Stimulated activated effector memory CD8-positive, alpha-beta T cell treated with anti-CD3 and anti-CD28 coated beads, Interleukin-12 subunit alpha, Interleukin-12 subunit beta, amount 100 ng/mL, for 72 hours (primary cell): Measurements from ENCODE around the gene EFCAB6.

Experiments used
- ATAC-seq: fragments of 150-1000 bp; cut with Tn5 transposase; 2 replicates; pipeline ENCODE4 v1.10.0; 2021
- DNase-seq, 2 donors: peaks; one replicate each; pipeline ENCODE4 v3.0.0; 2021 to 2022; ENCODE audit warnings: low spot score in 2 of 2
- H3K27ac Mint-ChIP-seq: one replicate; pipeline ENCODE4 v1.8.0; 2022; ENCODE audit warnings: mild to moderate bottlenecking, mixed read lengths
- H3K36me3 Mint-ChIP-seq: one replicate; pipeline ENCODE4 v1.8.0; 2022; ENCODE audit warnings: mild to moderate bottlenecking, mixed read lengths
- H3K4me1 Mint-ChIP-seq: one replicate; pipeline ENCODE4 v1.8.0; 2022; ENCODE audit warnings: mixed read lengths
- H3K4me3 Mint-ChIP-seq: one replicate; pipeline ENCODE4 v1.8.0; 2022; ENCODE audit warnings: mild to moderate bottlenecking, mixed read lengths
- H3K9me3 Mint-ChIP-seq: one replicate; pipeline ENCODE4 v1.8.0; 2022; ENCODE audit warnings: mixed read lengths

Gene EFCAB6

DNA sequence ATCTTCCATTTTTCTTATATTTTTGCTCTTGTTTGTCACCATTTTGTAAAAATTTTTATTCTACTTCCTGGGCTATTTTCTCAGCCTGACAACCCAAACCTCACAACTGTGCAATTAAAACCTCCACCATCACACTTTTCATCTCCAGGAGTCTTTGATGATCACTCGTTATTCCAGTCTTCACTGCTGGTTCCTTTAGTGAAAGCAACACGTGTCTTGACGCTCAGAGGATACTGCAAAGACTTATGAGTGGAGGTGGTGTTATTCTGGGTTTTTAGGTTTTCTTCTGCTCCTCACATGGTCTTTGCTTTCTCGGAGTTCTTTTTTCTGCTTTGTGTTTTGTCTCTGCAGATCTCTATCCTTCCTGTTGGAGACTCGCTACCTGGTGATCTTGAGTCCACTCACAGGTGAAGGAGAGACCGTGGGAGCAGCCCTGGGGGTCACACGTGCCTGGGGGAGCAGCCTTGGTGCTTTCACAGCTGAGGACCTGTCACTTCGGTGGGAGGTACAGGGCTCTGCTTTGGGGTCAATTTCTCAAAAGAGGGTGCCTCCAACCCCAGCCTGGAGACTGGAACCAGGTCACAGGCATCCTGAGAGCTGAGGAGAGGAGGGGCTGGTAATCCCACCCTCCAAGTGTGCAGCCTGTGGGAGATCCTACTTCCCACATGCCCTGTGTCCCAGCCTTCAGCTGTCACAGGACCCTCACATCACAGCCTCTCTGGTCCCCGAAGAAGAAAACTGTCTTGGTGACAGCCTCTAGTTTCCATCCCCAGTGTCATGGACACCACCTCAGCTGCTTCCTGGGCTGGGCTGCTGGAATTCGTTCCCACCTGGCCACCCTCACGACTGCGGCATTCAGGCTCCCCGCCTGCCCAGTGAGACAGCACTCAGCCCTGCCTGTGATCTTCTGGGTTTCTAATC lies 39.2 kb upstream of the EFCAB6 start:
- no peaks in the 10 kb centered on the region for H3K4me1 Mint-ChIP-seq
- no peak overlapping the region for H3K4me3 Mint-ChIP-seq
- H3K9me3 Mint-ChIP-seq: no peaks in the 10 kb centered on the region
- no peak overlapping the region for H3K27ac Mint-ChIP-seq
- no peaks in the 10 kb centered on the region for H3K36me3 Mint-ChIP-seq
- no peak for ATAC-seq
- no peak for DNase-seq

DNA sequence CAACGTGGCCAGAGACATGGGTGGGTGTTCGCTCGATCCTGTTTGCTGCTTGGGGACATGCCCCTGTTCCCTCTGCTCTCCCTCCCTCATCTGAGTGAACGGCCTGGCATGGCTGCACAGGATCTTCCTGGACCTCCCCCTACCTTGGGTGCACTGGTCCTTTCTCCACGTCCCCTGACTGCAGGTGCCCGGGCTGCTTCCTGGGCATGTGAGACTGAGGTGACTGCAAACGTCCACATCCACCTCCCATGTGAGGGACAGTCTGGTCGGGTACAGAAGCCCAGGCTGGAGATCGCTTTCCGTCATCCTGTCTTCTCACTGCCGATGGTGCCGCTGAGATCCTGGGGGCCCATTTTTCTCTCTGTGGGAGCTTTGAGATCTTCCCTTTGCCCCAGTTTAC lies 38.4 kb upstream of the EFCAB6 start:
- Mint-ChIP-seq H3K9me3 (no peaks in the 10 kb centered on the region), H3K4me1 (no peaks in the 10 kb centered on the region), H3K4me3 (no peak overlapping the region), H3K27ac (no peak overlapping the region), H3K36me3 (no peaks in the 10 kb centered on the region)
- DNase-seq (no peak), ATAC-seq (no peak)

DNA sequence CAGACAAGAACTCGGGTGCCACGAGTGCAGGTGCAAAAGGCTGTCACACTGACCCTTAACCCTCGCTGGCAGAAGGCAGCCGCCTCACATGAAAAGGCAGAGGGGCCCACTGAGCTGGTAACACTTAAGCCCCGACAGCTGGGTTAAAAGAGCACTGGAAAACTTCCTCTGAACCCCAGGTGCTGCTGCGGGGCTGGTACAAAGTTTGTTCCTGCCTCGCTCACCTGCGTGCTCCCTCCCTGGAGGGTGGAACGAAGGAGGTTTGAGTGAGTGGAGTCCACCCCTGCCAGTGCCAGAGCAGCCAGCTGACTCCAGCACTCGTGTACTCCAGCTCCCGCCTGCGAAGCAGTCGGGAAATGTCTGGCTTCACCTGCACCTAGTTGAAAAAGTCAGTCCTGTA lies 37.6 kb upstream of the EFCAB6 start:
- DNase-seq (no peak), ATAC-seq (no peak)
- no peak overlapping the region for H3K4me3 Mint-ChIP-seq
- no peaks in the 10 kb centered on the region for H3K4me1 Mint-ChIP-seq
- H3K27ac Mint-ChIP-seq: no peak overlapping the region
- no peaks in the 10 kb centered on the region for H3K9me3 Mint-ChIP-seq
- no peaks in the 10 kb centered on the region for H3K36me3 Mint-ChIP-seq

DNA sequence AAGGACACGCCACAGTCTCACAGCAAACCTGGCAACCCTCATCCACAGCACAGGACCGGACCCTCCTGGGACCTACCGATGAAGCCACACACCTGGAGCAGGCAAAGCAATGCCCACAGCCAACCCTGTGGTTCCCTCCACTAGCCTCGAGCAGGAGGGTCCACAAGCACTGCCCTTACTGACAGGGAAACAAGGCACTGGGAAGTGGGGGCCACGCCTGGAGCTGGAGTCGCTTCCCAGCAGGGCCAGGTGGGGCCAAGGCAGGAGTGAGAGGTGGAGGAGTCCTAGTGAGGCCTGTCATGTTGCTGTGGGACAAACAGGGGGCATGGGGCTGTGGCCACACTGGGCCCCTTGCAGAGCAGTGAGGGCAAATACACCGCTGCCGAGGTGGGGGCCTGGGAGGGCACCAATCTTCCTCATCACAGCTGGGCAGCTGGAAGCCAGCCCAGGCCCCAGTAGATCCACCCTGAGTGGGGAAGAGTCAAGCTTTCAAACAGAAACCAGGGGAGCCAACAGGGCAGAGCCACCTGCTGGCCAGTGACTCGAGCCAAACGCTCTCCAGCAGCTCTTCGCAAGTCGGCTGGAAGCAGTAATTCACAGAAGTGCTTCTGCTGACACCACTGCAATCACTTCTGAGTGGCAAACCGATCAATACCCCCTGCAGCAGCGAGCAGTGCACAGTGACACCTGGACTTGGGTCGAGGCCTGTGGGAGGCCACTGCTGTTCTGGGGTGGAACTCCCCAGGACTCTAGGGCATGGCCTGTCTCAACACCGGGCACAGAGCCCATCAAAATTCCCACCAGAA lies 36.5 kb upstream of the EFCAB6 start:
- H3K4me3 Mint-ChIP-seq: no peak overlapping the region
- H3K27ac Mint-ChIP-seq: no peak overlapping the region
- ATAC-seq: no peak
- no peaks in the 10 kb centered on the region for H3K36me3 Mint-ChIP-seq
- no peaks in the 10 kb centered on the region for H3K9me3 Mint-ChIP-seq
- H3K4me1 Mint-ChIP-seq: no peaks in the 10 kb centered on the region
- DNase-seq: no peak

DNA sequence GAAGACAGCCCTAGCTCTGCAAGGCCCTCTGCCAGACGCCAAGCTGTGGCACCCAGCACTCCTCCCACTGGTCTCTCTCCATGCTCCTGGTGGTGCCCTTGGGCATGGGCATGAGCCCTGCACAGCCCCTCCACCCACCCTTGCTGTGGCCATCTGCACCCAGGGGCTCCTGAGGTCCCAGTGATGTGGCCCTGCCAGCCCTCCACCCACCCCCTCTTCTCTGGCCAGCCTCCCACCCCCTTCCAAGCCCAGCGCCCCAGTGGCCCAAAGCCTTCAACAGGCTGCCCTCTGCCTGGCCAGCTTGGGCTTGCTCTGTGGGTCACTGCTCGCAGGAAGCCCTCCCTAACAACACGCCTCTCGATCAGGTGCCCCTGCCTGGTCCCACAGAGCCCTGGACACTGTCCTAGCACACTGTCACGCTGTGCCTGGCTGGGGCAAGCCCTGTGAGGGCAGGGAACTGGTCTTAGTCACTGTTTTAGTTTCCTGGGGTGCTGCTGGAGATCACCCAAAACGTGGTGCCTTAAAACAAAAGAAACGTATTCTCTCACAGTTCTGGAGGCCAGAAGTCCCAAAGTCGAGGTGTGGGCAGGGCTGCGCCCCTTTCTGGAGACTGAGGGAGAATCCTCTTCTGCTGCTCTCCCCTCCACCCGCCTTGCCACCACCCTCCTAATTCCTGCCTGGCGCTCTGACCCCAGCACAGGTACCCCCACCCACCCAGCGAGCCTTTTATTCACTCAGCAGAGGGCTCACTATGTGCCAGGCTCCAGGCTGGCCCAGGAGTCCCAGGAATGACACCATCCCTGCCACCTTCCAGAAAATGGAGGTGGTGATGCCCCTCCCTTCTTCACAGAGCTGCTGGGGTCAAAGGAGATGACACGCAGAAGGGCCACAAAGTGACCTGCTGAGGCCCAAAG lies 35.5 kb upstream of the EFCAB6 start:
- DNase-seq (no peak), ATAC-seq (no peak)
- H3K36me3 Mint-ChIP-seq: no peaks in the 10 kb centered on the region

DNA sequence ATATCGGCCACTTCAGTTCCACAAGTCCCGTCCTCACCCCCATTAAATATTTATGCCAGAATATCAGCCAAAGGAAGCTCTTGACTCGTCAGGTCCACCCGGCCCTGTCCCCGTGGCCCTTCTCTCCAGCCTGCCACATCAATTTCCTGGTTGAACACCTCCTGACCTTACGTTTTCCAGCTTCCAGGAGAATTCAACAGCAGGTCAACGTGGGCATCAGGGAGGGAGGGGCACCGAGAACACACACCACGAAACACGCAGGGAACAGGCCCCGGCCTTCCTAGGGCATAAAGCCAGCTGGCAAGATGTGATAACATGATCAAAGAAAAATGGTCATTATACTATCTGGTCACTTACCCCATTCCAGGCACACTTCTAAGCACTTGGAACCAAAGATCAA lies 34.9 kb upstream of the EFCAB6 start:
- Mint-ChIP-seq H3K36me3 (no peaks in the 10 kb centered on the region), H3K4me3 (no peak overlapping the region), H3K4me1 (no peaks in the 10 kb centered on the region), H3K27ac (no peak overlapping the region), H3K9me3 (no peaks in the 10 kb centered on the region)
- DNase-seq (no peak), ATAC-seq (no peak)

More for the DNA sequence above, 35.5 kb upstream of the EFCAB6 start:
- Mint-ChIP-seq H3K4me1 (no peaks in the 10 kb centered on the region), H3K27ac (no peak overlapping the region), H3K4me3 (no peak overlapping the region), H3K9me3 (no peaks in the 10 kb centered on the region)

DNA sequence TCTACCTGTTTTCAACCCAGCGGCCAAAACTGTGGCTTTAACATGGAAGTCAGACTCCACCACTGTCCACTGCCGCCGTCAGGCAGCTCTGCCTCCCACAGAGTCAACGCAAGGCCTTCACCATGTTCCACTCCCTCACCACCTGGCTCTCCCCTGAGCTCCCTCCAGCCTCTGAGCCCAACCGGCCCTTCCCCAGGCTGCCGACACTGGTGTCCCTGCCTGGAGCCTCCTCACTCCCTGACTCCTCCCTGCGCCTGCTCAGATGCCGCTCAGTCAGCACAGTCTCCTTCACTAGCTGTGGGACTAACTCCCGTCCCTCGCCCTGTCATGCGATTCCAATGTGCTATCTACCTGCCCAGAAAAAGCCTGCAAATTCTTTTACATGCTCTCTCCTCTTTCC lies 33.9 kb upstream of the EFCAB6 start:
- H3K4me3 Mint-ChIP-seq: no peak overlapping the region
- no peaks in the 10 kb centered on the region for H3K9me3 Mint-ChIP-seq
- DNase-seq (no peak), ATAC-seq (no peak)
- no peak overlapping the region for H3K27ac Mint-ChIP-seq
- H3K36me3 Mint-ChIP-seq: no peaks in the 10 kb centered on the region
- H3K4me1 Mint-ChIP-seq: no peaks in the 10 kb centered on the region

DNA sequence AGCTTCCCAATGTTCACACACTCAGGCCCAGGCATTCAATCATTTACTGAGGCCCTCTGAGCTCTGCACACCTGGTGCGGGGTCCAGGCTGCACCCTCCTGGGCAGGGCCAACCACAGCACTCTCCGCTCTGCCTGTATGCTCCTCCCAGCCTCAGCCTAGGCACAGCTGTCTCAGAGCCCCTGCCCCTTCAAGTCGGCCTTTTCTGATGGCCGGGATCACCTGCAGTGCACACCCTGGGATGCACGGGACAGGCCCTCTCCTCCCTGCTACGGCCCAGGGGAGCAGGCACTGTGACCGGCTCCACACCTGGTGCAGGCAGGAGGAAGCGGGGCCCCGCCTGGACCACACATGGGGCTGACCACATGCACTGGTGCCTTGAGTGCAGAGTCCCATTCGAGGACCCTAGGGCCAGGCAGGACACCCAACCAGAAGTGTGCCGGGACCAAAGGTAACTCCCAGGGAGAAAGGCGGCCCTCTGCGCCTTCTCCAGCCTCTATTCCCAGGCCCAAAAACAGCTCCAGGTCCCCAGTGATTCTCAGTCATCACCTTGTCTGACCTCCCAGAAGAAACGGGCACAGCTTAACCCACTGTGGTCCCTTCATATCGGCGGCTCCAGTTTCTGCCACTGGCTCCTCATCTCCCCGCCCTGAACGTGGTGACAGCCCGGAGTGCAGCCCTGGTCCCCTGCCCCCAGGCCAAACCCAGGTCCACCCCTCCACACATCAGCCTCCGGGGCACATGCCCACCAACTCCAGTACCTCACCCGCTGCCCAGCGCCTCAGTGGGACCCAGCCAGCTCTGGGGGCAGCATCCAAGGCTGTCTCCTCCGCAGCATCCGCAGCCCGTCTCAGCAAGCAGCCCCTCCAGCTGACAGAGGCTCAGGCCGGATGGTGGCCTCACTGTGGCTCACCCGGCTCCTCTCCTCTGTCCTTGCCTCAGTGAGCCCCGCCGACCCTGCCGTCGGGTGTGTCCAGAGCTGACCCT lies 32.7 kb upstream of the EFCAB6 start:
- no peak for DNase-seq
- Mint-ChIP-seq H3K4me1 (no peaks in the 10 kb centered on the region), H3K27ac (no peak overlapping the region), H3K9me3 (no peaks in the 10 kb centered on the region), H3K4me3 (no peak overlapping the region), H3K36me3 (no peaks in the 10 kb centered on the region)
- ATAC-seq: no peak

DNA sequence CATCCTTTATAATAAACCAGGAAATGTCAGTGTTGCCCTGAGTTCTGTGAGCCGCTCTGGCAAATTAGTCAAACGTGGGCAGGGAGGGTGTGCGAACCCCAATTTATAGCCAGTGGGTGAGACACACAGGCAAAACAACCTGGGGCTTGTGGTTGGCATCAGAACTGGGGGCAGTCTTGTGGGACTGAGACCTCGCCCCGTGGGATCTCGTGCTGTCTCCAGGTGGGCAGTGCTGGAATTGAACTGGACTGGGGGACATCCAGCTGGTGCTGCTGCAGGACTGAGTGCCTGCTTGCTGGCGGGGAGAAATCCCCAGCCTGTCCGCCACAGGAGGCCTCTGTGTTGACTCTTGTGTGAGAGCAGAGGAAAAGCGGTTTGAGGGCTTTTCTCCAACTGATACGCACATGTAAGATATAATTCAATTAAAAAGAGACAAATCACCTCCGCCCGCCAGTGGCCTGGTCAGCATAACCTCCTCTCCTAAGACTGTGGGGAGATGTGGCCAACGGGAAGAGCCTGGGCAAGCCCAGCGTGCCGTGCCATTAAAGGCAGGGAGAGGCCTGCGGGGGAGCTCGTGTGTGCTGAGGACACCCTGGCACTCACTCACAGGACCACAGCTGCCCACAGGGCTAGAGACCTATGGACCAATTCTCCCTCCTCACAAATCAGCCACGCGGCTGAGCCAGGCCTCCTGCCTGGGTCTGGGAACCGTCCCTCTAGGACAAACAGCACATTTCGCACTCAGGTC lies 31.9 kb upstream of the EFCAB6 start:
- Mint-ChIP-seq H3K4me3 (no peak overlapping the region), H3K36me3 (no peaks in the 10 kb centered on the region), H3K9me3 (no peaks in the 10 kb centered on the region), H3K4me1 (no peaks in the 10 kb centered on the region), H3K27ac (no peak overlapping the region)
- DNase-seq (no peak), ATAC-seq (no peak)

DNA sequence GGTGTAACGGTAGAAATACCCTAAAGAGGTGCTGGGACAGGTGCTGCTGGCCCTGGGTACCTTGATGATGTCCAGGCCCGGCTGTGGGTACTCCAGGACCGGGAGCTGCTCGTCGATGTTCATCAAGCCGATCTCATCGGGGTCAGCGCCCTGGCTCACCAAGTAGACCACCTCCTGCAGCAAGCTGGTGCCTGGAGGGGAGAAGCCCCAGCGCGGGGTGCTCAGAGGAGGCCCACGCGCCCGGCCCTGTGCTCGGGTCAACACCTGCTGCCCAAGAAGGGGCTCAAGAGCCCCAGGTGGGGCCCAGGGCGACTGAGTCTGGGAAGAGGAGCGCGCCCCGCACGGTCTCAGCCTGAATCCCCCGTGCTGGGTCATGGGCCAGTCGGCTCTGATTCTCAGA lies 29.6 kb upstream of the EFCAB6 start:
- Mint-ChIP-seq H3K4me1 (no peaks in the 10 kb centered on the region), H3K9me3 (no peaks in the 10 kb centered on the region), H3K27ac (no peak overlapping the region), H3K36me3 (no peaks in the 10 kb centered on the region), H3K4me3 (no peak overlapping the region)
- ATAC-seq (no peak), DNase-seq (no peak)

DNA sequence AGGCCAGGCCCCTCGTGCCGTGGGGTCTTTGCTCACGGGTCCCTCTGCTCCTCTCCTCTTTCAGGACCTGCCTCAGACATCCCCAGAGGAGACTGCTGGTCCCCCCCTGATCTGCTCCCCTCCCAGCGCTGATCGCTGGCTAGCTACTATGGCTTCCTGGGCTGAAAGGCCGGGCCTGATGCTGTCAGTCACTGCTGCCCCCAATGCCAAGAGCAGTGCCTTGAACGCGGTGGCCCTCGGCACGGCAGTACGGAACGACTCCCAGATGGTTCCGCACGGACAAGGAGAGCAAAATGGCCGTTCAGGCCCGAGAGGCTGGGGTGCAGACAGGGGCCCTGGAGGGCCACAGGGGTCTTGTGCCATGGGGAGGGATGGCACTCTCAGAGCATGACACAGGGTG lies 28.7 kb upstream of the EFCAB6 start:
- Mint-ChIP-seq H3K9me3 (no peaks in the 10 kb centered on the region), H3K36me3 (no peaks in the 10 kb centered on the region), H3K4me1 (no peaks in the 10 kb centered on the region), H3K27ac (no peak overlapping the region), H3K4me3 (no peak overlapping the region)
- ATAC-seq: no peak
- DNase-seq: no peak

DNA sequence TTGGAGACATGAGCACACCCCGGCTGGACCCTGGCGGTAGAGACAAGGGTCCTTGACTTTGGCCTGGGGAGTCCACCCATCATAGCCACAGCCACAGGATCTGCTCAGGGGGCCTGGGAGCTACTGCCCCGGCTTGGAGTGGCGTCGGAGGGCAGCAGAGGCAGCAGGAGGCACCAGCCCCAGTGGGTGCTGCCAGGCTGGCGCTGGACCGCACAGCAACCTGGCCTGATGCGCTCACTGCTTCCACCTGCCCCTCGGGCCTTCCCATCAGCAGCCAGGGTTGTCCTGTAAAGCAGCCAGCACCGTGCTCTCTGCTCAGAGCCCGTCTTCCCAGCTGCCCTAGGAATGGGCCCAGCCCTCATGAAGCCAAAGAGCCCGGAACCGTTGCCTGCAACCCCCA lies 28.3 kb upstream of the EFCAB6 start:
- H3K4me1 Mint-ChIP-seq: no peaks in the 10 kb centered on the region
- DNase-seq (no peak), ATAC-seq (no peak)
- H3K9me3 Mint-ChIP-seq: no peaks in the 10 kb centered on the region
- no peak overlapping the region for H3K4me3 Mint-ChIP-seq
- no peak overlapping the region for H3K27ac Mint-ChIP-seq
- H3K36me3 Mint-ChIP-seq: no peaks in the 10 kb centered on the region

DNA sequence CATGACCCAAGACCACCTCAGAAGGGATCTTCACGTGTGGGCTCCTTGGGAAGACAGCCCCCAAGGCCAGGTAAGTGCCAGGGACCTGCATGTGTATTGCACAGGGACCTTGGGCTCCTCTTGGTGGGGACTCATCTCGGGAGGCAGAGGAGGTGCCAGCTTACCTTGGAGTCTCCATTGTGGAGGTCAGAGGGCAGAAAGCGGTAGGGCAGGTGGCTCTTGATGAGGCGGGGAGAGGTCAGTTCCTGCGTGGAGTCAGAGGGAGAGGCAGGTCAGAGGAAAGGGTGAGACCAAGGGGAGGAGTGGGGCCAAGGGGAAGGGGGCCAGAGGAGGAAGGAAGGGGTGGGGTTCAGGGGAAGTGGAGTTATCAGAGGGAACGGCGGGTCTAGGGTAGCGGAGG lies 27.7 kb upstream of the EFCAB6 start:
- H3K4me3 Mint-ChIP-seq: no peak overlapping the region
- no peaks in the 10 kb centered on the region for H3K4me1 Mint-ChIP-seq
- ATAC-seq (no peak), DNase-seq (no peak)
- H3K27ac Mint-ChIP-seq: no peak overlapping the region
- H3K9me3 Mint-ChIP-seq: no peaks in the 10 kb centered on the region
- H3K36me3 Mint-ChIP-seq: no peaks in the 10 kb centered on the region
